ENCODE measurements around the gene RNF20. TPM values are rescaled to one million over a fixed set of nuclear protein-coding genes. Genes with fewer than 3 reads are reported as not detected.
"Not testable (repeated sequence)": the region's sequence is repeated elsewhere in the genome, so short reads cannot be mapped to it uniquely, and the experiment has no call there.

The RNF20 gene
- total RNA-seq, 2 donors from 2014 or later = 17.5 to 21.3 TPM

DNA sequence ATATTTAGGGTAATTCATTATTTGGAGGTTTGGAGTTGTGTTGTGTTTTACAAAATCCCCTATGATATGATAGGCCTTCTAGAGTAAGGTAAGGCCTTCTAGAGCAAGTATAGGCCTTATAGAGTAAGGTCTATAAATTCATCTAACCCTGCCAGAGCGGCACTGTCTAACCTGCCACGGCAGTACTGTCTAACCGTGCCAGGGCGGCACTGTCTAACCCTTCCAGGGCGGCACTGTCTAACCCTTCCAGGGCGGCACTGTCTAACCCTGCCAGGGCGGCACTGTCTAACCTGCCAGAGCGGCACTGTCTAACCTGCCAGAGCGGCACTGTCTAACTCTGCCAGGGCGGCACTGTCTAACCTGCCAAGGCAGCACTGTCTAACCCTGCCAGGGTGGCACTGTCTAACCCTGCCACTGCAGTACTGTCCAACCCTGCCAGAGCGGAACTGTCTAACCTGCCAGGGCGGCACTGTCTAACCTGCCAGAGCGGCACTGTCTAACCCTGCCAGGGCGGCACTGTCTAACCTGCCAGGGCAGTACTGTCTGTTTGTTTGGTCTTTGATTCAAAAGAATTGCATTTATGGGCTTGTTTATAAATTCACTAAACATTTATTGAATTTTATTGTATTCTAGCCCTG is 9.6 kb downstream of the RNF20 start:
- no peak for ATAC-seq
- WGBS, 2 donors = 93% methylated on average over 14 of the region's 14 CpGs
- intact Hi-C loops (cut with DNase I) = no loop called here
- H3K4me3 ChIP-seq = no peak overlapping the region
- no peaks in the 10 kb centered on the region for H3K4me1 ChIP-seq
- H3K9me3 ChIP-seq = no peaks in the 10 kb centered on the region
- DNase-seq = no peak
- no peaks in the 10 kb centered on the region for H3K27me3 ChIP-seq
- no peak overlapping the region for H3K27ac ChIP-seq
- no peak for TF ChIP-seq POLR2A (IDR thresholded peaks at IDR 0.05)
- TF ChIP-seq, protein P1, sequence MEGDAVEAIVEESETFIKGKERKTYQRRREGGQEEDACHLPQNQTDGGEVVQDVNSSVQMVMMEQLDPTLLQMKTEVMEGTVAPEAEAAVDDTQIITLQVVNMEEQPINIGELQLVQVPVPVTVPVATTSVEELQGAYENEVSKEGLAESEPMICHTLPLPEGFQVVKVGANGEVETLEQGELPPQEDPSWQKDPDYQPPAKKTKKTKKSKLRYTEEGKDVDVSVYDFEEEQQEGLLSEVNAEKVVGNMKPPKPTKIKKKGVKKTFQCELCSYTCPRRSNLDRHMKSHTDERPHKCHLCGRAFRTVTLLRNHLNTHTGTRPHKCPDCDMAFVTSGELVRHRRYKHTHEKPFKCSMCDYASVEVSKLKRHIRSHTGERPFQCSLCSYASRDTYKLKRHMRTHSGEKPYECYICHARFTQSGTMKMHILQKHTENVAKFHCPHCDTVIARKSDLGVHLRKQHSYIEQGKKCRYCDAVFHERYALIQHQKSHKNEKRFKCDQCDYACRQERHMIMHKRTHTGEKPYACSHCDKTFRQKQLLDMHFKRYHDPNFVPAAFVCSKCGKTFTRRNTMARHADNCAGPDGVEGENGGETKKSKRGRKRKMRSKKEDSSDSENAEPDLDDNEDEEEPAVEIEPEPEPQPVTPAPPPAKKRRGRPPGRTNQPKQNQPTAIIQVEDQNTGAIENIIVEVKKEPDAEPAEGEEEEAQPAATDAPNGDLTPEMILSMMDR (IDR thresholded peaks at IDR 0.05) = no peak
- H3K36me3 ChIP-seq (replicated peaks in 1 of 2; ENCODE audit: insufficient read depth in 1 of 2, low read depth in 2 of 2) = peaks cover 11 to 26% of the 10 kb centered on the region in 2 donors

DNA sequence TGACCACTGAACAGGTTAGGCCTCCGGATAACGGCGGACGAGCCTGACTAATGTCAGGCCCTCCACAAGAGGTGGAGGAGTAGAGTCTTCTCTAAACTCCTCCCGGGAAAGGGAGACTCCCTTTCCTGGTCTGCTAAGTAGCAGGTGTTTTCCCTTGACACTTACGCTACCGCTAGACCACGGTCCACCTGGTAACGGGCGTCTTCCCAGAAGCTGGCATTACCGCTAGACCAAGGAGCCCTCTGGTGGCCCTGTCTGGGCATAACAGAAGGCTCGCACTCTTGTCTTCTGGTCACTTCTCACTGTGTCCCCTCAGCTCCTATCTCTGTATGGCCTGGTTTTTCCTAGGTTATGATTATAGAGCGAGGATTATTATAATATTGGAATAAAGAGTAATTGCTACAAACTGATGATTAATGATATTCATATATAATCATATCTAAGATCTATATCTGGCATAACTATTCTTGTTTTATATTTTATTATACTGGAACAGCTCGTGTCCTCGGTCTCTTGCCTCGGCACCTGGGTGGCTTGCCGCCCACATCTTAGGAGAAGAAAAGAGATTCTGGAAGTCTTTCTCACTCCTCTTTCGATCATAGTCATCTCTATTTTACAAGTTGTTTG is 15.9 kb downstream of the RNF20 start:
- H3K4me3 ChIP-seq; H3K9me3 ChIP-seq; intact Hi-C loops (cut with DNase I); H3K4me1 ChIP-seq; ATAC-seq; H3K27me3 ChIP-seq; H3K27ac ChIP-seq: not testable (repeated sequence)
- TF ChIP-seq, protein P1 (IDR thresholded peaks at IDR 0.05) = peak in 6 of 7 experiments; percentile 10 to 42 (median 32)
- 79 to 89% methylated on average over 17 to 18 of the region's 18 CpGs for WGBS, 2 donors
- peak in 2 of 4 donors; percentile 25 to 46 for DNase-seq
- H3K36me3 ChIP-seq (replicated peaks in 1 of 2; ENCODE audit: insufficient read depth in 1 of 2, low read depth in 2 of 2) = peaks cover 28 to 55% of the 10 kb centered on the region in 2 donors

GRCh38 chr9:101561740-101562139 is 28.1 kb downstream of the RNF20 start:
- WGBS, 2 donors = 91 to 100% methylated on average over 1 of the region's 1 CpG
- no peak for DNase-seq
- no peaks in the 10 kb centered on the region for H3K27me3 ChIP-seq
- H3K4me3 ChIP-seq = no peak overlapping the region
- H3K4me1 ChIP-seq = no peaks in the 10 kb centered on the region
- no peak overlapping the region for H3K27ac ChIP-seq
- no peaks in the 10 kb centered on the region for H3K9me3 ChIP-seq
- no peak for ATAC-seq
- H3K36me3 ChIP-seq (replicated peaks in 1 of 2; ENCODE audit: insufficient read depth in 1 of 2, low read depth in 2 of 2) = peaks cover 9 to 19% of the 10 kb centered on the region in 2 donors
- TF ChIP-seq POLR2A (IDR thresholded peaks at IDR 0.05) = no peak
- TF ChIP-seq, protein P1 (IDR thresholded peaks at IDR 0.05) = no peak
- intact Hi-C loops (cut with DNase I) = no loop called here

- ATAC-seq (no peak), DNase-seq (no peak)
- Histone ChIP-seq H3K27ac (no peak overlapping the region), H3K4me1 (no peaks in the 10 kb centered on the region), H3K36me3 (replicated peaks in 1 of 2; ENCODE audit: insufficient read depth in 1 of 2, low read depth in 2 of 2) (peaks cover 9 to 16% of the 10 kb centered on the region in 2 donors), H3K4me3 (no peak overlapping the region), H3K9me3 (no peaks in the 10 kb centered on the region), H3K27me3 (no peaks in the 10 kb centered on the region)
- TF ChIP-seq POLR2A (IDR thresholded peaks at IDR 0.05) = no peak
- TF ChIP-seq, protein P1 (IDR thresholded peaks at IDR 0.05) = no peak
- intact Hi-C loops (cut with DNase I) = no loop called here
- 93 to 100% methylated on average over 1 of the region's 1 CpG for WGBS, 2 donors
Measured at GRCh38 chr9:101562966-101563365, 29.3 kb downstream of the RNF20 start.

DNA sequence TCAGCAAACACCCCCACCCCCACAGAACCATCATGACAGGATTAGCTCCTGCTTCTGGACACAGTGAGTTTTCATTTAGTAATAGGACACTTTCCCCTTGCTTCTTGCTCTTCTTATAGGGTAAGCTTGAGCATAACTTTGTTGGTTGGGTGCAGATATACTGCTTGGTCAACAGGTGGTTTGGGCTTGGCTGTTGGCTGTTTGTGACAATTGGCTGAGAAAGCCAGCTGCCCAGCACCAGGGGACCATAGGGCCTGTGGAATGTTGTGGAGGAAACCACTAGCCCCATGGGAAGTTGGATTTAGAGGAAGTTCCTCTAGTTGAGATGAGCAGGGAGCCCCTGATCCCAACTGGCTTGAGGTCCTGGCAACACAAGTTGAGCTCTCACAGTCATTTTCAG is 30.6 kb downstream of the RNF20 start:
- Histone ChIP-seq H3K27me3 (no peaks in the 10 kb centered on the region), H3K9me3 (no peaks in the 10 kb centered on the region), H3K4me1 (no peaks in the 10 kb centered on the region), H3K36me3 (replicated peaks in 1 of 2; ENCODE audit: insufficient read depth in 1 of 2, low read depth in 2 of 2) (peaks cover 9 to 12% of the 10 kb centered on the region in 2 donors), H3K4me3 (no peak overlapping the region), H3K27ac (no peak overlapping the region)
- DNase-seq (no peak), ATAC-seq (no peak)
- intact Hi-C loops (cut with DNase I) = no loop called here
- TF ChIP-seq, protein P1 (IDR thresholded peaks at IDR 0.05) = no peak
- no peak for TF ChIP-seq POLR2A (IDR thresholded peaks at IDR 0.05)
